ENCODE data around the gene SRP14.

DNA sequence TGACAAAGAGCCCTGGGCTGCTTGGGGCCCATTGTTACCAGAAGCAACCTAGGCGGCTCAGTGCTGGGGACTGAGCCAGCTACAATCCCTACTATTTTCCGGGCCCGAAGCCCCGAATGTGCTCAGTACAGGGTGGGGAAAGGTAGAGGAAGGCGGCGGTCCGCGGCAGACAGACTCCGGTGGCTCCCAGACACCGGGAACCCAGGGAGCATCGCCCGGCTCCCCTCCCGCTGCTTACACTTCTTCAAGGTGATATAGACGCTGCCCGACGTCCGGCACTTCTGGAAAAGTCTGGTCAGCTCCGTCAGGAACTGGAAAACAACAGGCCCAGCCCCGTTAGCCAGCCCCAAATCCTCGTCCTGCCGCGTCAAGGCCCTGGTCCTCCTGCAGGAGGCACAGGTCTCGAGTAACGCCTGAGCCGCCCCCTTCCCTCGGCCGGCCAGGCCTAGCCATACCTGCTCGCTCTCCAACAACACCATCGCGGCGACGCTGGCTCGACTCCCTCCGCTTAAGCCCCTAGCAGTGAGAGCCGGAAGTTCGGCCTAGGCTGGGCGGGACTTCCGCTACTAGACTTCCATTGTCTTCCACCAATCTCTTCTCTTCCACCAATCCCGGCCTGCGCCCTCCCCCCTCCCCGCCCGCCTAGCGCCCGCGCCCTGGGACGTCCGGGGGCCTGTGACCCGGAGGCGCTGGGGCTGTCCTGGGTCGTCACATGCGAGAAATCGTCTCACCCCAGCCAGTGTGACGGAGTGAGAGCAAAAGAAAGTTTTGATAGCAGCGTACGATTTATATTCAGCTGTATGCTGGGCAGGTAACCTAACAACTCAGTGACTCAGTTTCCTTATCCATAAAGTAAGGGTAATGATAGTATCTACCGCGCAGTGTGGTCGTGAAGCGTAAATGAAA lies at the start of gene SRP14:
- TF ChIP-seq, protein P1, sequence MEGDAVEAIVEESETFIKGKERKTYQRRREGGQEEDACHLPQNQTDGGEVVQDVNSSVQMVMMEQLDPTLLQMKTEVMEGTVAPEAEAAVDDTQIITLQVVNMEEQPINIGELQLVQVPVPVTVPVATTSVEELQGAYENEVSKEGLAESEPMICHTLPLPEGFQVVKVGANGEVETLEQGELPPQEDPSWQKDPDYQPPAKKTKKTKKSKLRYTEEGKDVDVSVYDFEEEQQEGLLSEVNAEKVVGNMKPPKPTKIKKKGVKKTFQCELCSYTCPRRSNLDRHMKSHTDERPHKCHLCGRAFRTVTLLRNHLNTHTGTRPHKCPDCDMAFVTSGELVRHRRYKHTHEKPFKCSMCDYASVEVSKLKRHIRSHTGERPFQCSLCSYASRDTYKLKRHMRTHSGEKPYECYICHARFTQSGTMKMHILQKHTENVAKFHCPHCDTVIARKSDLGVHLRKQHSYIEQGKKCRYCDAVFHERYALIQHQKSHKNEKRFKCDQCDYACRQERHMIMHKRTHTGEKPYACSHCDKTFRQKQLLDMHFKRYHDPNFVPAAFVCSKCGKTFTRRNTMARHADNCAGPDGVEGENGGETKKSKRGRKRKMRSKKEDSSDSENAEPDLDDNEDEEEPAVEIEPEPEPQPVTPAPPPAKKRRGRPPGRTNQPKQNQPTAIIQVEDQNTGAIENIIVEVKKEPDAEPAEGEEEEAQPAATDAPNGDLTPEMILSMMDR (IDR thresholded peaks at IDR 0.05): peak in 4 of 6 experiments; percentile 12 to 41 (median 22)
- TF ChIP-seq POLR2A (IDR thresholded peaks at IDR 0.05): peak in 1 of 2 donors; percentile 90
